ENCODE data around the gene RBMS2.

Gene RBMS2

GRCh38 chr12:56628671-56629458, 107.2 kb downstream of the RBMS2 start:
- peak overlapping the region; percentile 78 for H3K4me2 ChIP-seq (ENCODE audit: low read length)
- H3K79me2 ChIP-seq (ENCODE audit: low read length) = peaks cover 93% of the 10 kb centered on the region
- peaks cover 24% of the 10 kb centered on the region for H3K36me3 ChIP-seq (replicated peaks; ENCODE audit: low read depth, low read length)
- H3K9ac ChIP-seq (ENCODE audit: low read length) = peak overlapping the region; percentile 100
- H3K9me3 ChIP-seq (ENCODE audit: insufficient read depth, low read length) = no peaks in the 10 kb centered on the region
- peaks cover 48% of the 10 kb centered on the region for H3K4me1 ChIP-seq (ENCODE audit: low read length)
- no peak overlapping the region for H2AFZ ChIP-seq (ENCODE audit: low read depth, low read length)
- no peaks in the 10 kb centered on the region for H3K27me3 ChIP-seq (ENCODE audit: low read depth, low read length)
- H4K20me1 ChIP-seq (ENCODE audit: insufficient read depth, low read length) = peaks cover 41% of the 10 kb centered on the region
- H3K4me3 ChIP-seq (ENCODE audit: low read length) = peak overlapping the region; percentile 91
- H3K27ac ChIP-seq (ENCODE audit: low read length) = peak overlapping the region; percentile 98
- TF ChIP-seq, protein P1, sequence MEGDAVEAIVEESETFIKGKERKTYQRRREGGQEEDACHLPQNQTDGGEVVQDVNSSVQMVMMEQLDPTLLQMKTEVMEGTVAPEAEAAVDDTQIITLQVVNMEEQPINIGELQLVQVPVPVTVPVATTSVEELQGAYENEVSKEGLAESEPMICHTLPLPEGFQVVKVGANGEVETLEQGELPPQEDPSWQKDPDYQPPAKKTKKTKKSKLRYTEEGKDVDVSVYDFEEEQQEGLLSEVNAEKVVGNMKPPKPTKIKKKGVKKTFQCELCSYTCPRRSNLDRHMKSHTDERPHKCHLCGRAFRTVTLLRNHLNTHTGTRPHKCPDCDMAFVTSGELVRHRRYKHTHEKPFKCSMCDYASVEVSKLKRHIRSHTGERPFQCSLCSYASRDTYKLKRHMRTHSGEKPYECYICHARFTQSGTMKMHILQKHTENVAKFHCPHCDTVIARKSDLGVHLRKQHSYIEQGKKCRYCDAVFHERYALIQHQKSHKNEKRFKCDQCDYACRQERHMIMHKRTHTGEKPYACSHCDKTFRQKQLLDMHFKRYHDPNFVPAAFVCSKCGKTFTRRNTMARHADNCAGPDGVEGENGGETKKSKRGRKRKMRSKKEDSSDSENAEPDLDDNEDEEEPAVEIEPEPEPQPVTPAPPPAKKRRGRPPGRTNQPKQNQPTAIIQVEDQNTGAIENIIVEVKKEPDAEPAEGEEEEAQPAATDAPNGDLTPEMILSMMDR (IDR thresholded peaks at IDR 0.05; ENCODE audit: low read depth, low read length) = no peak
- no peak for TF ChIP-seq EZH2phosphoT487 (IDR thresholded peaks at IDR 0.05; ENCODE audit: low read depth)

GRCh38 chr12:56629459-56630179, 108.0 kb downstream of the RBMS2 start:
- Histone ChIP-seq H3K9ac (ENCODE audit: low read length) (peak overlapping the region; percentile 100), H3K9me3 (ENCODE audit: insufficient read depth, low read length) (no peaks in the 10 kb centered on the region), H3K79me2 (ENCODE audit: low read length) (peaks cover 93% of the 10 kb centered on the region), H3K4me3 (ENCODE audit: low read length) (peak overlapping the region; percentile 91), H3K27me3 (ENCODE audit: low read depth, low read length) (no peaks in the 10 kb centered on the region), H4K20me1 (ENCODE audit: insufficient read depth, low read length) (peaks cover 34% of the 10 kb centered on the region), H3K27ac (ENCODE audit: low read length) (peak overlapping the region; percentile 98), H2AFZ (ENCODE audit: low read depth, low read length) (no peak overlapping the region), H3K4me2 (ENCODE audit: low read length) (peak overlapping the region; percentile 78), H3K4me1 (ENCODE audit: low read length) (peaks cover 49% of the 10 kb centered on the region), H3K36me3 (replicated peaks; ENCODE audit: low read depth, low read length) (peaks cover 20% of the 10 kb centered on the region)
- TF ChIP-seq, protein P1 (IDR thresholded peaks at IDR 0.05; ENCODE audit: low read depth, low read length) = no peak
- no peak for TF ChIP-seq EZH2phosphoT487 (IDR thresholded peaks at IDR 0.05; ENCODE audit: low read depth)

- Histone ChIP-seq H3K9ac (ENCODE audit: low read length) (peak within 1 kb of the TSS; percentile 100), H2AFZ (ENCODE audit: low read depth, low read length) (no peak within 1 kb of the TSS), H3K9me3 (ENCODE audit: insufficient read depth, low read length) (no peaks in the 10 kb centered on the region), H4K20me1 (ENCODE audit: insufficient read depth, low read length) (peaks cover 30% of the 10 kb centered on the region), H3K79me2 (ENCODE audit: low read length) (peaks cover 93% of the 10 kb centered on the region), H3K4me2 (ENCODE audit: low read length) (peak within 1 kb of the TSS; percentile 98), H3K27me3 (ENCODE audit: low read depth, low read length) (no peaks in the 10 kb centered on the region), H3K4me3 (ENCODE audit: low read length) (peak within 1 kb of the TSS; percentile 91), H3K27ac (ENCODE audit: low read length) (peak within 1 kb of the TSS; percentile 98), H3K36me3 (replicated peaks; ENCODE audit: low read depth, low read length) (peaks cover 20% of the 10 kb centered on the region), H3K4me1 (ENCODE audit: low read length) (peaks cover 49% of the 10 kb centered on the region)
- TF ChIP-seq, protein P1 (IDR thresholded peaks at IDR 0.05; ENCODE audit: low read depth, low read length) = no peak
- TF ChIP-seq EZH2phosphoT487 (IDR thresholded peaks at IDR 0.05; ENCODE audit: low read depth) = no peak
Measured at GRCh38 chr12:56630180-56630632, 108.6 kb downstream of the RBMS2 start, which contains the start of gene BAZ2A. TSS of gene BAZ2A (minus strand) at chr12:56630326. CDS start at chr12:56617530, 12,796 bp downstream.

Measured in OCI-LY3 (cell line).